K562 (cell line): ENCODE results near the gene MADD. TPM values are rescaled to one million over a fixed set of nuclear protein-coding genes. Genes with fewer than 3 reads are reported as not detected.
A peak's percentile ranks its signal among the peaks of the same experiment; 100 is the strongest.

Experiments
- CGGBP1 ChIP-seq: fragments of 250-450 bp; sonication (Bioruptor Pico); IDR thresholded peaks from 2 replicates; pipeline ENCODE4 v1.9.0; 2021; ENCODE audit warnings: mild to moderate bottlenecking
- EHMT2 ChIP-seq: fragments of 450-650 bp; IDR thresholded peaks from 2 replicates; pipeline ENCODE4 v1.6.1; 2018; ENCODE audit warnings: antibody characterized with exemption
- EP400 ChIP-seq: fragments of 450-650 bp; IDR thresholded peaks from 2 replicates; pipeline ENCODE4 v1.6.1; 2017; ENCODE audit warnings: antibody characterized with exemption, mild to moderate bottlenecking, moderate library complexity
- GTF2A2 ChIP-seq: IDR thresholded peaks from 2 replicates; pipeline ENCODE4 v1.6.1; 2016; ENCODE audit warnings: mild to moderate bottlenecking, missing genetic modification characterization, missing compliant biosample characterization
- MCM2 ChIP-seq: fragments of 450-650 bp; IDR thresholded peaks from 2 replicates; pipeline ENCODE4 v1.6.1; 2017; ENCODE audit warnings: low read depth, mild to moderate bottlenecking
- MYC ChIP-seq, 2 experiments: fragments of 250-450 bp in 1 of 2; sonication (Bioruptor Pico) in 1 of 2; IDR thresholded peaks; 2 replicates each; pipeline versions ENCODE4 v1.5.1 to v1.6.1; 2012 to 2021; ENCODE audit warnings: low read depth in 2 of 2, borderline replicate concordance in 1 of 2, improper control_type of control experiment in 1 of 2, low read length in 1 of 2, mild to moderate bottlenecking in 1 of 2, moderate library complexity in 1 of 2
- PHB ChIP-seq: fragments of 250-450 bp; sonication (Bioruptor Pico); IDR thresholded peaks from 2 replicates; pipeline ENCODE4 v1.5.0; 2021
- PHF8 ChIP-seq: fragments of 200-600 bp; sonication (generic); IDR thresholded peaks from 2 replicates; pipeline ENCODE4 v1.6.1; 2012; ENCODE audit warnings: mixed run types, mild to moderate bottlenecking, inconsistent platforms, low read length, moderate library complexity, borderline replicate concordance
- PHTF2 ChIP-seq: fragments of 250-450 bp; sonication (Bioruptor Pico); IDR thresholded peaks from 2 replicates; pipeline ENCODE4 v1.5.0; 2021; ENCODE audit warnings: mild to moderate bottlenecking
- PRDM10 ChIP-seq: fragments of 450-650 bp; IDR thresholded peaks from 2 replicates; pipeline ENCODE4 v1.6.1; 2018; ENCODE audit not compliant: partially characterized antibody
- SFPQ ChIP-seq: fragments of 200-400 bp; formaldehyde crosslinking; IDR thresholded peaks from 2 replicates; pipeline ENCODE4 v1.6.1; 2017; ENCODE audit warnings: mild to moderate bottlenecking, low read depth, low read length, moderate library complexity
- SIN3B ChIP-seq: fragments of 450-650 bp; IDR thresholded peaks from 2 replicates; pipeline ENCODE4 v1.6.1; 2017; ENCODE audit warnings: low read depth, mild to moderate bottlenecking, moderate library complexity
- STAT6 ChIP-seq: sonication (generic); formaldehyde crosslinking; IDR thresholded peaks from 2 replicates; pipeline ENCODE4 v1.8.1; 2023; ENCODE audit warnings: mild to moderate bottlenecking, missing genetic modification reagents
- TEAD1 ChIP-seq, 2 experiments: fragments of 450-650 bp in 1 of 2; sonication (generic) in 1 of 2; formaldehyde crosslinking; IDR thresholded peaks; 2 replicates each; pipeline versions ENCODE4 v1.4.0 to v1.8.0; 2020 to 2022; ENCODE audit warnings: mild to moderate bottlenecking in 2 of 2, missing genetic modification reagents in 1 of 2
- ZC3H4 ChIP-seq: sonication (generic); formaldehyde crosslinking; IDR thresholded peaks from 2 replicates; pipeline ENCODE4 v1.9.0; 2021; ENCODE audit warnings: missing genetic modification reagents, borderline replicate concordance
- ZKSCAN8 ChIP-seq: fragments of 200-800 bp; sonication (Bioruptor generic); IDR thresholded peaks from 2 replicates; pipeline ENCODE4 v1.6.1; 2016; ENCODE audit warnings: missing genetic modification characterization, missing compliant biosample characterization
- ZNF12 ChIP-seq: sonication (generic); formaldehyde crosslinking; IDR thresholded peaks from 2 replicates; pipeline ENCODE4 v1.4.0; 2020; ENCODE audit warnings: mild to moderate bottlenecking, missing genetic modification reagents
- ZNF444 ChIP-seq: fragments of 250-450 bp; sonication (Bioruptor Pico); IDR thresholded peaks from 2 replicates; pipeline ENCODE4 v1.4.0; 2020; ENCODE audit warnings: mild to moderate bottlenecking, moderate library complexity
- ZNF76 ChIP-seq: fragments of 250-450 bp; sonication (Bioruptor Pico); IDR thresholded peaks from 2 replicates; pipeline ENCODE4 v1.4.0; 2020; ENCODE audit warnings: mild to moderate bottlenecking, moderate library complexity, borderline replicate concordance
- polyA plus RNA-seq, 8 experiments: library from polyadenylated mRNA; depleted of rRNA in 4 of 8; stranded (reverse) in 5 of 8; unstranded in 3 of 8; fragments of >200 nt; fragmentation: Nextera tagmentation in 2 of 8; fragmentation: Illumina TruSeq in 1 of 8; extraction: Ambion mirVana in 2 of 8; extraction: Trizol in 1 of 8; gene quantifications; 2 replicates each; pipeline versions ENCODE4 v1.2.1 to v1.2.3, GENCODE V29; 2011 to 2014; ENCODE audit warnings: inconsistent platforms in 1 of 8, missing spikeins in 1 of 8
- total RNA-seq, 7 experiments: library from RNA; depleted of rRNA in 6 of 7; stranded (reverse); fragments of >200 nt in 6 of 7; fragmentation: Illumina TruSeq in 2 of 7; extraction: Trizol in 2 of 7; gene quantifications; 2 replicates each; pipeline versions ENCODE4 v1.2.1 to v1.2.3, GENCODE V29; 2011 to 2021; ENCODE audit warnings: low replicate concordance in 1 of 7

Gene MADD
- total and polyA plus RNA-seq, 9 of the 15 experiments (the other 6 are each of a cell fraction or from before 2014, with no cell fraction given), result 0.68 to 57.6 (median 33.6) TPM

- TF ChIP-seq PRDM10 (no peak), PHTF2 (CRISPR knock-in tag) (no peak), ZNF12 (CRISPR knock-in tag) (no peak), MCM2 (no peak), SIN3B (no peak), MYC (IDR thresholded peaks at IDR 0.05; ENCODE audit: low read depth, low read length) (peak; percentile 57; the same call in 1 of the 2 replicates), MYC (CRISPR knock-in tag; IDR thresholded peaks at IDR 0.05; ENCODE audit: borderline replicate concordance, low read depth) (no peak), EHMT2 (no peak), ZNF444 (CRISPR knock-in tag) (no peak), PHF8 (peak; percentile 33; the same call in 1 of the 2 replicates), CGGBP1 (CRISPR knock-in tag) (no peak), STAT6 (CRISPR knock-in tag) (no peak), SFPQ (no peak), EP400 (no peak; the same call in 1 of the 2 replicates), ZKSCAN8 (no peak), ZNF76 (CRISPR knock-in tag) (no peak), TEAD1 (CRISPR knock-in tag; IDR thresholded peaks at IDR 0.05) (0 out of 4 replicates have a peak, but pooled peaks of 1 of the 2 experiments have one; percentile 27), PHB (CRISPR knock-in tag) (no peak), GTF2A2 (tag) (no peak), ZC3H4 (CRISPR knock-in tag) (no peak)
Measured at GRCh38 chr11:47257517-47258316, 12.2 kb upstream of the MADD start, which contains the start of gene NR1H3 (continued).
